ENCODE results near the gene HCRTR1. TPM values are rescaled to one million over a fixed set of nuclear protein-coding genes. Genes with fewer than 3 reads are reported as not detected.

Gene HCRTR1
- under 1 TPM in 5 of 9 donors, not detected in 4; 0.21 to 0.82 (median 0.30) TPM for total RNA-seq
- under 1 TPM; 0.24 to 0.50 TPM for polyA plus RNA-seq
- long read RNA-seq, donor 1, partial matches to known transcripts = 0 of 1 reads
- long read RNA-seq, donor 1, other reads (novel, unspliced or antisense) = 1 of 1 reads
- long read RNA-seq, donor 2, partial matches to known transcripts = 1 of 3 reads
- long read RNA-seq, donor 2, other reads (novel, unspliced or antisense) = 2 of 3 reads
- long read RNA-seq, donor 3, partial matches to known transcripts = 0 of 1 reads
- long read RNA-seq, donor 3, other reads (novel, unspliced or antisense) = 1 of 1 reads

GRCh38 chr1:31617218-31617915 lies at the start of gene HCRTR1:
TSS of gene HCRTR1 (plus strand) at chr1:31617689. CDS start at chr1:31619193, 1,504 bp downstream.
- peaks cover 0 to 29% (median 4%) of the 10 kb centered on the region in 9 donors for H3K27me3 ChIP-seq
- H3K27ac ChIP-seq = peak within 1 kb of the TSS in 4 of 12 donors; percentile 12 to 60 (median 56)
- peaks cover 3 to 45% (median 17%) of the 10 kb centered on the region in 12 donors for H3K4me1 ChIP-seq
- ATAC-seq (peak in 1 of 4 donors; percentile 6), DNase-seq (no peak)
- intact Hi-C loops (cut with DNase I) = no loop called here
- TF ChIP-seq CTCF (IDR thresholded peaks at IDR 0.05) (no peak), POLR2A (IDR thresholded peaks at IDR 0.05) (no peak)
- H3K36me3 ChIP-seq = no peaks in the 10 kb centered on the region
- 8 to 22% (median 15%) methylated on average over 21 to 48 of the region's 48 CpGs for WGBS, 4 donors
- no peaks in the 10 kb centered on the region for H3K9me3 ChIP-seq
- H3K4me3 ChIP-seq = peak within 1 kb of the TSS; percentile 39 to 79 (median 64)

GRCh38 chr1:31567956-31568570 lies 49.4 kb upstream of the HCRTR1 start:
- no peak for DNase-seq
- ATAC-seq = no peak
- H3K36me3 ChIP-seq = no peaks in the 10 kb centered on the region
- 74 to 78% (median 75%) methylated on average over 10 of the region's 10 CpGs for WGBS, 4 donors
- H3K4me1 ChIP-seq = peaks cover 3 to 33% (median 16%) of the 10 kb centered on the region in 12 donors
- no peaks in the 10 kb centered on the region for H3K27me3 ChIP-seq
- TF ChIP-seq CTCF (IDR thresholded peaks at IDR 0.05) (no peak), POLR2A (IDR thresholded peaks at IDR 0.05) (no peak)
- intact Hi-C loops (cut with DNase I) = loop anchor here in 6 of 10 donors (2.0 to 10.0 kb wide), 4 partner anchors 25 to 227 kb away; no protein-coding TSS in a partner anchor
- peak overlapping the region in 10 of 12 donors; percentile 15 to 79 (median 68) for H3K27ac ChIP-seq
- H3K9me3 ChIP-seq = no peaks in the 10 kb centered on the region
- H3K4me3 ChIP-seq = no peak overlapping the region

DNA sequence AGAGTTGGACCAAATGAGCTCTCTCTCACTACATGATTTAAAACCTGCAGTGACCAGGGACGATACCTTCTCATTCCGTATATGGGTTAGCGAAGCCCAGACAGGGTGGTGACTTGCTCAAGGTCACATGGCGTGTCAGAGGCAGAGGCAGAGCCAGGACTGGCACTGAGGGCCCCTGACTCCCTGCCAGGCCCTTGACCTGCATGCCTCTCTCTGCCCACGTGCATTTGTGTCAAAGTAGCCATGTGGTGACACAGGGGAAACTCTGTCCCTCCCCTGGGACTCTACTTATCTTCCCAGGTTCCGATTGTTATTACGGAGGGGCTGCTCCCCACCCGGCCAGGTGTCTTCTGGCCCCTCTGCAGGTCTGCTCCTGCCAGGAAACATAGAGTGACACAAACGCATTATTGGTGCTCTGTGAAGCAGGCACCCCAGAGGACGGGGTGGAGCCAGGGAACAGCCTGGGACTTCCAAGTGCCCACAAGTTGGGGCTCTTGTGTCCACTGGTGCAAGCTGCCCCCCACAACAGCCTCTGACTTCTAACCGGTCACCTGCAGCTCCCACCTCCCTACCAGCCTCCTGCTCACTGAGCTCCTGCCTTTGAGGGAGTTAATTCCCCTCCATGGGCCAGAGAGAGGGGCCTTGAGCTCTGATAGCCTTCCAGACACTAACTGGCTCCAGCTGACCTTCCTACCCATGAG lies 48.4 kb upstream of the HCRTR1 start:
- Histone ChIP-seq H3K36me3 (no peaks in the 10 kb centered on the region), H3K27ac (peak overlapping the region; percentile 15 to 79 (median 68)), H3K9me3 (no peaks in the 10 kb centered on the region), H3K4me3 (no peak overlapping the region), H3K27me3 (no peaks in the 10 kb centered on the region), H3K4me1 (peaks cover 8 to 41% (median 23%) of the 10 kb centered on the region in 12 donors)
- ATAC-seq (peak; percentile 74 to 91 (median 90)), DNase-seq (peak in 4 of 5 donors; percentile 78 to 88 (median 82))
- no peak for TF ChIP-seq CTCF (IDR thresholded peaks at IDR 0.05)
- no peak for TF ChIP-seq POLR2A (IDR thresholded peaks at IDR 0.05)
- intact Hi-C loops (cut with DNase I) = loop anchor here in 5 of 10 donors (5.0 to 10.0 kb wide), 3 partner anchors 58 to 226 kb away; no protein-coding TSS in a partner anchor
- 49 to 78% (median 61%) methylated on average over 10 to 11 of the region's 11 CpGs for WGBS, 4 donors

All from heart left ventricle (tissue), 16 donors.